ENCODE results near the gene CCT6B. TPM values are rescaled to one million over a fixed set of nuclear protein-coding genes. Genes with fewer than 3 reads are reported as not detected.

CCT6B gene
- total and polyA plus RNA-seq, 2 donors (not counting 1 experiment from before 2014, with no cell fraction given): 1.2 to 3.0 TPM

DNA sequence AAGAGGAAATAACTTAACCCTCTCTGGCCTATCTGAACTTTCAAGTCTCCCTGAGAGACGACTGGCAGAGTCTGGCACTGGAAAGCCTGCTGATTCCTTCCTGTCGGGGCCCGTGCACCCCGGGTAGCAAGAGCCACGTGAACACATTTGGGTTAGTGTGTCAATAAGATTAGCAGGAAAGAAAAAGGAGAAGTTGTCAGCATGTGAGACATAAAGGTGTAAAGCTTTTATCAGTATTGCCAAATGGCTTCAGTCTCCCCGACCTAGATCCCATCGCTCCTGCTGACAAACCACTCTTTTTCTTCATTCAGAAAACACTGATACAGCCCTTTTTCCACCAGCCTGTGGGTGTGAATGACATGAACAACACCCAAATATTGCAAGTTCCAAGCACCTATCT is 74.4 kb downstream of the CCT6B start:
- Histone ChIP-seq H3K4me1 (ENCODE audit: control insufficient read depth, extremely low read depth, insufficient read depth, low read length) (no peaks in the 10 kb centered on the region), H3K9ac (ENCODE audit: insufficient read depth, low read length) (no peak overlapping the region), H3K9me3 (ENCODE audit: control insufficient read depth, insufficient read depth, low read depth, low read length) (no peaks in the 10 kb centered on the region), H3K79me2 (ENCODE audit: control insufficient read depth, insufficient read depth, low read length) (no peaks in the 10 kb centered on the region), H2AFZ (ENCODE audit: low read length) (no peak overlapping the region), H3K27ac (ENCODE audit: insufficient read depth, low read length) (no peak overlapping the region), H3K4me3 (replicated peaks in 1 of 4; ENCODE audit: control extremely low read depth in 1 of 4, insufficient read depth in 1 of 4, low read depth in 3 of 4, low read length in 4 of 4) (no peak overlapping the region), H3K4me2 (ENCODE audit: extremely low read depth, insufficient read depth, low read length) (no peak overlapping the region), H4K20me1 (ENCODE audit: control insufficient read depth, extremely low read depth, insufficient read depth, low read length) (no peaks in the 10 kb centered on the region), H3K36me3 (ENCODE audit: control insufficient read depth, insufficient read depth, low read length) (no peaks in the 10 kb centered on the region), H3K27me3 (ENCODE audit: control insufficient read depth, insufficient read depth, low read length) (no peaks in the 10 kb centered on the region)
- TF ChIP-seq, protein P1, sequence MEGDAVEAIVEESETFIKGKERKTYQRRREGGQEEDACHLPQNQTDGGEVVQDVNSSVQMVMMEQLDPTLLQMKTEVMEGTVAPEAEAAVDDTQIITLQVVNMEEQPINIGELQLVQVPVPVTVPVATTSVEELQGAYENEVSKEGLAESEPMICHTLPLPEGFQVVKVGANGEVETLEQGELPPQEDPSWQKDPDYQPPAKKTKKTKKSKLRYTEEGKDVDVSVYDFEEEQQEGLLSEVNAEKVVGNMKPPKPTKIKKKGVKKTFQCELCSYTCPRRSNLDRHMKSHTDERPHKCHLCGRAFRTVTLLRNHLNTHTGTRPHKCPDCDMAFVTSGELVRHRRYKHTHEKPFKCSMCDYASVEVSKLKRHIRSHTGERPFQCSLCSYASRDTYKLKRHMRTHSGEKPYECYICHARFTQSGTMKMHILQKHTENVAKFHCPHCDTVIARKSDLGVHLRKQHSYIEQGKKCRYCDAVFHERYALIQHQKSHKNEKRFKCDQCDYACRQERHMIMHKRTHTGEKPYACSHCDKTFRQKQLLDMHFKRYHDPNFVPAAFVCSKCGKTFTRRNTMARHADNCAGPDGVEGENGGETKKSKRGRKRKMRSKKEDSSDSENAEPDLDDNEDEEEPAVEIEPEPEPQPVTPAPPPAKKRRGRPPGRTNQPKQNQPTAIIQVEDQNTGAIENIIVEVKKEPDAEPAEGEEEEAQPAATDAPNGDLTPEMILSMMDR (conservative IDR thresholded peaks at IDR 0.05 in 1 of 2, IDR thresholded peaks at IDR 0.05 in 1 of 2; ENCODE audit: low read depth in 1 of 2, low read length in 2 of 2): no peak
- TF ChIP-seq EZH2 (IDR thresholded peaks at IDR 0.05; ENCODE audit: low read length, missing control alignments): no peak
- DNase-seq (ENCODE audit: low read depth in 2 of 2): no peak

- Histone ChIP-seq H3K4me1 (ENCODE audit: control insufficient read depth, extremely low read depth, insufficient read depth, low read length) (no peaks in the 10 kb centered on the region), H3K27ac (ENCODE audit: insufficient read depth, low read length) (no peak overlapping the region), H4K20me1 (ENCODE audit: control insufficient read depth, extremely low read depth, insufficient read depth, low read length) (no peaks in the 10 kb centered on the region), H3K4me2 (ENCODE audit: extremely low read depth, insufficient read depth, low read length) (no peak overlapping the region), H2AFZ (ENCODE audit: low read length) (no peak overlapping the region), H3K4me3 (replicated peaks in 1 of 4; ENCODE audit: control extremely low read depth in 1 of 4, insufficient read depth in 1 of 4, low read depth in 3 of 4, low read length in 4 of 4) (no peak overlapping the region), H3K9me3 (ENCODE audit: control insufficient read depth, insufficient read depth, low read depth, low read length) (no peaks in the 10 kb centered on the region), H3K9ac (ENCODE audit: insufficient read depth, low read length) (no peak overlapping the region), H3K36me3 (ENCODE audit: control insufficient read depth, insufficient read depth, low read length) (no peaks in the 10 kb centered on the region), H3K79me2 (ENCODE audit: control insufficient read depth, insufficient read depth, low read length) (no peaks in the 10 kb centered on the region), H3K27me3 (ENCODE audit: control insufficient read depth, insufficient read depth, low read length) (no peaks in the 10 kb centered on the region)
- TF ChIP-seq EZH2 (IDR thresholded peaks at IDR 0.05; ENCODE audit: low read length, missing control alignments): no peak
- TF ChIP-seq, protein P1 (conservative IDR thresholded peaks at IDR 0.05 in 1 of 2, IDR thresholded peaks at IDR 0.05 in 1 of 2; ENCODE audit: low read depth in 1 of 2, low read length in 2 of 2): no peak
- no peak for DNase-seq (ENCODE audit: low read depth in 2 of 2)
Observed at GRCh38 chr17:34885076-34885475, 76.2 kb downstream of the CCT6B start.

GRCh38 chr17:34884597-34884996 is 76.7 kb downstream of the CCT6B start:
- Histone ChIP-seq H3K27me3 (ENCODE audit: control insufficient read depth, insufficient read depth, low read length) (no peaks in the 10 kb centered on the region), H3K27ac (ENCODE audit: insufficient read depth, low read length) (no peak overlapping the region), H2AFZ (ENCODE audit: low read length) (no peak overlapping the region), H3K4me3 (replicated peaks in 1 of 4; ENCODE audit: control extremely low read depth in 1 of 4, insufficient read depth in 1 of 4, low read depth in 3 of 4, low read length in 4 of 4) (no peak overlapping the region), H3K9ac (ENCODE audit: insufficient read depth, low read length) (no peak overlapping the region), H3K36me3 (ENCODE audit: control insufficient read depth, insufficient read depth, low read length) (no peaks in the 10 kb centered on the region), H4K20me1 (ENCODE audit: control insufficient read depth, extremely low read depth, insufficient read depth, low read length) (no peaks in the 10 kb centered on the region), H3K9me3 (ENCODE audit: control insufficient read depth, insufficient read depth, low read depth, low read length) (no peaks in the 10 kb centered on the region), H3K4me2 (ENCODE audit: extremely low read depth, insufficient read depth, low read length) (no peak overlapping the region), H3K79me2 (ENCODE audit: control insufficient read depth, insufficient read depth, low read length) (no peaks in the 10 kb centered on the region), H3K4me1 (ENCODE audit: control insufficient read depth, extremely low read depth, insufficient read depth, low read length) (no peaks in the 10 kb centered on the region)
- no peak for TF ChIP-seq EZH2 (IDR thresholded peaks at IDR 0.05; ENCODE audit: low read length, missing control alignments)
- TF ChIP-seq, protein P1 (conservative IDR thresholded peaks at IDR 0.05 in 1 of 2, IDR thresholded peaks at IDR 0.05 in 1 of 2; ENCODE audit: low read depth in 1 of 2, low read length in 2 of 2): no peak
- no peak for DNase-seq (ENCODE audit: low read depth in 2 of 2)
